Lower lobe of right lung (tissue), 2 donors: ENCODE data around the gene WNK2. TPM values are rescaled to one million over a fixed set of nuclear protein-coding genes. Genes with fewer than 3 reads are reported as not detected.

Experiments
- ATAC-seq, 2 donors: fragments of 200-7000 bp; cut with Tn5 transposase; one replicate each; pipeline ENCODE4 v1.9.1; 2020 to 2022; ENCODE audit warnings: mild to moderate bottlenecking in 2 of 2, moderate library complexity in 2 of 2
- DNase-seq: peaks from one replicate; pipeline ENCODE4 v3.0.0-alpha.2; 2020
- H3K27ac ChIP-seq: fragments of 200-600 bp; one replicate; pipeline ENCODE4 v1.8.0; 2022
- H3K27me3 ChIP-seq: fragments of 200-600 bp; one replicate; pipeline ENCODE4 v1.8.0; 2022; ENCODE audit warnings: low read depth
- H3K36me3 ChIP-seq: fragments of 200-600 bp; one replicate; pipeline ENCODE4 v1.8.0; 2022; ENCODE audit warnings: mild to moderate bottlenecking
- H3K4me1 ChIP-seq: fragments of 200-600 bp; one replicate; pipeline ENCODE4 v1.8.0; 2022
- H3K4me3 ChIP-seq: fragments of 200-600 bp; one replicate; pipeline ENCODE4 v1.8.0; 2022; ENCODE audit warnings: mild to moderate bottlenecking
- H3K9me3 ChIP-seq: fragments of 200-600 bp; one replicate; pipeline ENCODE4 v1.8.0; 2022
- intact Hi-C: fragments of 100-400 bp; cut with DNase I; formaldehyde crosslinking; loops from one replicate; pipeline ENCODE4 v1.11.0; 2022
- total RNA-seq: library from RNA; stranded (reverse); fragmentation: NEBNext Ultra II Directional; extraction: Animal tissue kit (Norgen Biotek cat#: 25700); gene quantifications from one replicate; pipeline ENCODE4 v1.2.1, GENCODE V29; 2021
- TF ChIP-seq, protein P1 (sequence below): fragments of 200-600 bp; IDR thresholded peaks from one replicate; pipeline ENCODE4 v1.8.0; 2022; ENCODE audit warnings: antibody characterized with exemption, mild to moderate bottlenecking
- donor health status: DM: no; HTN: yes; CAD: no; lungs with severe emphysema.

The WNK2 gene
- total RNA-seq, 1 donor from 2014 or later = 7.7 TPM

DNA sequence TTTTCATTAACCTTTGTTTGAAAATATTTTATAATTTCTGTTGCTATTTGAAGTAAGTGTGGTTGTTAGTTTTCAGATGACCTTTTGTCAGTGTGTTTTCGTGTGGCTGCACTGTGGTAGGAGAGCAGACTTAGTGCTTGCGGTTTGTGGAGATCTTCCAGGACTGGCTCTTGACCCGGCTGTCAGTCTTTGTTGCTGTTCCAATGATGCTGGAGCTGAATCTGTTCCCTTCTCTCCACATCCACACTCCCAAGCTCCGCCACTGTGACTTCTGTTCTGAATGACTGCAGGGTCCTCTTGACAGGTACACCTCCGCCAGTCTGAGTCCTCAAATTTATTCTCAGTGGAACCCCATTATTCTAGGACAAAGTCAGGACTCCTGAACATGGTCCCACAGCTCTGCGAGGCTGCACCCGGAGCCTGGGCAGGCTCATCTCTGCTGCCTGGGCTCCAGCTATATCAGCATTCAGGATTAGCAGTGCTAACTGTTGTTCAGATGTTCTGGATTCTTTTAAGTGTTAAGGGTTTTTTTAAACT is 126.0 kb downstream of the WNK2 start:
- Histone ChIP-seq H3K9me3 (no peaks in the 10 kb centered on the region), H3K4me3 (no peak overlapping the region), H3K27me3 (no peaks in the 10 kb centered on the region), H3K36me3 (no peaks in the 10 kb centered on the region), H3K4me1 (peaks cover 6% of the 10 kb centered on the region), H3K27ac (no peak overlapping the region)
- DNase-seq (no peak), ATAC-seq (no peak)
- TF ChIP-seq, protein P1, sequence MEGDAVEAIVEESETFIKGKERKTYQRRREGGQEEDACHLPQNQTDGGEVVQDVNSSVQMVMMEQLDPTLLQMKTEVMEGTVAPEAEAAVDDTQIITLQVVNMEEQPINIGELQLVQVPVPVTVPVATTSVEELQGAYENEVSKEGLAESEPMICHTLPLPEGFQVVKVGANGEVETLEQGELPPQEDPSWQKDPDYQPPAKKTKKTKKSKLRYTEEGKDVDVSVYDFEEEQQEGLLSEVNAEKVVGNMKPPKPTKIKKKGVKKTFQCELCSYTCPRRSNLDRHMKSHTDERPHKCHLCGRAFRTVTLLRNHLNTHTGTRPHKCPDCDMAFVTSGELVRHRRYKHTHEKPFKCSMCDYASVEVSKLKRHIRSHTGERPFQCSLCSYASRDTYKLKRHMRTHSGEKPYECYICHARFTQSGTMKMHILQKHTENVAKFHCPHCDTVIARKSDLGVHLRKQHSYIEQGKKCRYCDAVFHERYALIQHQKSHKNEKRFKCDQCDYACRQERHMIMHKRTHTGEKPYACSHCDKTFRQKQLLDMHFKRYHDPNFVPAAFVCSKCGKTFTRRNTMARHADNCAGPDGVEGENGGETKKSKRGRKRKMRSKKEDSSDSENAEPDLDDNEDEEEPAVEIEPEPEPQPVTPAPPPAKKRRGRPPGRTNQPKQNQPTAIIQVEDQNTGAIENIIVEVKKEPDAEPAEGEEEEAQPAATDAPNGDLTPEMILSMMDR = no peak
- intact Hi-C loops = no loop called here

DNA sequence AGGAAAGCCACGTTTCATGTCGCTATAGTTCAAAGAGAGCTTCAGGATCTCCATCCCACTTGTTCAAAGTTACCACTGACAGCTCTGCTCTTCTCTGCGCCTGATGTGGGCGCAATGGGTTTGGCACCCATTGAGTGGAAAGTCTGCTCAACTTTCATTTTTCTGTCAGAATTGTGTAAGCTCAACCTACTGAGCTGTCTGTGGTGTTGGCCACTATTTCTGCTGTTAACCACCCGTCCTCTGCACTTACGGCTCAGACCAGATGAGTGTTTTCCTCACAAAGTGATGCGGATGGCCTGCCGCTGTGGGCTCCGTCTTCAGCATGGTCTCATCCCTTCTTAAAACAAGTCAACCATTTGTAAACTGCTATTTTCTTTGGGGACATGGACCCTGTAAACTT is 131.2 kb downstream of the WNK2 start:
- Histone ChIP-seq H3K27me3 (no peaks in the 10 kb centered on the region), H3K27ac (no peak overlapping the region), H3K4me3 (no peak overlapping the region), H3K9me3 (no peaks in the 10 kb centered on the region), H3K4me1 (peaks cover 6% of the 10 kb centered on the region), H3K36me3 (no peaks in the 10 kb centered on the region)
- intact Hi-C loops = no loop called here
- TF ChIP-seq, protein P1 = no peak
- ATAC-seq = no peak
- no peak for DNase-seq

DNA sequence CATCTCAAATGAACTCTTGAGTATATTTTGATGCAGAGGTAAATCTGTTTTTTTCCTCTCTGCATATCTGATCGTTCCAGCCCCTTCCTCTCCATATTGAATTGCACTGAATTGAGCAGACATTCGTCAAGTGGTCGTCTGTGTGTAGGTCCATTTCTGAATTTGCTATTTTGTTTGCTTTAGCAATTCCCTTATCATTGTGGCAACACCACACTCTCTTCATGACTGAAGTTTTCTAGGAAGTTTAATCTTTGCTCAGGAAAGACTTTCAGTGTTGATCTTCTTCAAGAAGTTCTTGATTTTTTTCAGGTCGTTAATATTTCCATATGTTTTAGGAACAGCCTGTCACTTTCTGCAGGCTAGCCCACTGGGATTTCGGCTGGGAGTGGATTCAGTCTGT is 132.0 kb downstream of the WNK2 start:
- Histone ChIP-seq H3K4me3 (no peak overlapping the region), H3K4me1 (peaks cover 6% of the 10 kb centered on the region), H3K9me3 (no peaks in the 10 kb centered on the region), H3K36me3 (no peaks in the 10 kb centered on the region), H3K27me3 (no peaks in the 10 kb centered on the region), H3K27ac (no peak overlapping the region)
- DNase-seq (no peak), ATAC-seq (no peak)
- TF ChIP-seq, protein P1 = no peak
- intact Hi-C loops = no loop called here

DNA sequence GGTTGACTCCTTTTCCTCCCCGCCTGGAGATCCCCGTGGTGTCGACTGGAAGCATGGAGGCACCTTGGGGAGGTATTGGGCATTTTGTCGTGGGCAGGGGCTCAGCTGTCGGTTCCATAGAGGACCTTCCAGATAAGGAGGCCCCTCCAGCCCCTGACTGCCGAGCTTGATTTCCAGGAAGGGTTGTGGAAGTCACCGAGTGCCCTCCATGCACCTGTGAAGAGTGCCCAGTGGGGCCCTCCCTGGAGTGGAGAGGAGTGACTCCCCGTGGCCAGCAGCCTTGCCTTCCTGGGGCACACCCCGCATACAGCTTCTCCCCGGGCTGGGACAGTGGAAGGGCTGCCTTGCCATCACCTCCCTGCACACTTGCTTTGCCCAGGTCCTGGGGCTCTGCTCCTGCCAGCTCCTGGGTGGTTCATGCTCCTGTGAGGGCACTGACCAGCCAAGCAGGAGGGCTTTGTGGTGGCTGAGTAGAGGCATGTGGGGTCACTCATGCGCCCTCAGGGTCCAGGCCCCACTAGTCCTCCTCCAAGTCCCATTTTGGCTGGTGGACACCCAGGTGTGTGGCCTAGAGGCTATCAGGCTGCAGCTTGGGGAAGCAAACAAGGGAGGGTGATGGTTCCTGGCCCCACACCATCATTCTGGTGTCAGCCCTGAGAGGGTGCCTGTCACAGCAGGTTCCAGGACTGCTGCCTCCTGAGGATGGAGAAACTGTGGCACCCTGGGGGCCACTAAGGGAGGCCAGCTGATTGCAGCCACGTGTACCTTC is 133.0 kb downstream of the WNK2 start:
- H3K9me3 ChIP-seq = no peaks in the 10 kb centered on the region
- no peaks in the 10 kb centered on the region for H3K36me3 ChIP-seq
- H3K27me3 ChIP-seq = no peaks in the 10 kb centered on the region
- no peak overlapping the region for H3K4me3 ChIP-seq
- peaks cover 6% of the 10 kb centered on the region for H3K4me1 ChIP-seq
- TF ChIP-seq, protein P1 = no peak
- no peak for ATAC-seq
- DNase-seq = peak; percentile 36
- intact Hi-C loops = no loop called here
- H3K27ac ChIP-seq = no peak overlapping the region

DNA sequence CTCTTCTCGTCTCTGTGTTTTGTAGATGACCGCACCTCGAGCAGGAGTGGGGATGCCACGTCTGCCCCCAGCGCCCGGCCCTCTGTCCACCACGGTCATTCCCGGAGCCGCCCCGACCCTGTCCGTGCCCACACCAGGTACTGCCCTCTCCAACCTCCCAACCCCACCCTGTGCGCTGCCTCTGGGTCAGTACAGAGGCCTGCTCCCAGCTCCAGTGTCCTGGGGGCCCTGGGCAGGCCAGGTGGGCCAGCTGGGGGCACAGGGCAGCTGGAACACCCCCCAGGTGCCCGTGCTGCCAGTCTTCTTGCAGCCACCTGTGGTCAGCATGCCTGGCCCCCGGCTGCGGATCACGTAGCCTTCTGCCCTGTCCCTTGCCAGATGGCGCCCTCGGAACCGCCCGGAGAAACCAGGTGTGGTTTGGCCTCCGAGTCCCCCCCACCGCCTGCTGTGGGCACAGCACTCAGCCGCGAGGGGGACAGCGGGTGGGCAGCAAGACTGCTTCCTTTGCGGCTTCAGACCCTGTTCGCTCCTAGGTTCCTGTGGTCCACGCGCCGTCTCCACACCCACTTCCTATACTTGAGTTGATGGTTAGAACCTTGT is 133.7 kb downstream of the WNK2 start:
- no peak overlapping the region for H3K27ac ChIP-seq
- no peaks in the 10 kb centered on the region for H3K27me3 ChIP-seq
- intact Hi-C loops = no loop called here
- H3K36me3 ChIP-seq = no peaks in the 10 kb centered on the region
- H3K4me3 ChIP-seq = no peak overlapping the region
- ATAC-seq = peak in 1 of 2 donors; percentile 34
- no peaks in the 10 kb centered on the region for H3K4me1 ChIP-seq
- no peaks in the 10 kb centered on the region for H3K9me3 ChIP-seq
- peak; percentile 44 for DNase-seq
- TF ChIP-seq, protein P1 = no peak
